ENCODE data around the gene BRAP. TPM values are rescaled to one million over a fixed set of nuclear protein-coding genes. Genes with fewer than 3 reads are reported as not detected.

Gene BRAP
- total and polyA plus RNA-seq, 2 experiments from 2014 or later: 14.7 to 18.7 TPM

GRCh38 chr12:111673503-111673902, 12.3 kb downstream of the BRAP start:
- 61 to 64% methylated on average over 3 of the region's 3 CpGs for WGBS, 2 experiments (ENCODE audit: low coverage in 1 of 2, low lambda C conversion rate in 2 of 2, missing lambda C conversion rate in 2 of 2)
- in situ Hi-C loops (cut with MboI): no loop called here
- H3F3A ChIP-seq (ENCODE audit: insufficient read depth): no peaks in the 10 kb centered on the region
- no peaks in the 10 kb centered on the region for H4K20me1 ChIP-seq (ENCODE audit: insufficient read depth)
- H3K4me3 ChIP-seq: no peak overlapping the region
- TF ChIP-seq EZH2phosphoT487 (IDR thresholded peaks at IDR 0.05; ENCODE audit: insufficient read depth, low read depth) (no peak), EZH2 (IDR thresholded peaks at IDR 0.05; ENCODE audit: insufficient read depth, poor library complexity, severe bottlenecking) (no peak)
- peaks cover 18% of the 10 kb centered on the region for H3K79me2 ChIP-seq (ENCODE audit: insufficient read depth)
- peak; percentile 56 for DNase-seq
- H3K4me1 ChIP-seq (ENCODE audit: insufficient read depth): no peaks in the 10 kb centered on the region
- H2AFZ ChIP-seq: no peak overlapping the region
- H3K9me3 ChIP-seq (ENCODE audit: low read depth): no peaks in the 10 kb centered on the region
- H3K9ac ChIP-seq: no peak overlapping the region
- no peaks in the 10 kb centered on the region for H3K27me3 ChIP-seq (replicated peaks; ENCODE audit: insufficient read depth)
- H3K4me2 ChIP-seq (ENCODE audit: unreplicated experiment): no peak overlapping the region
- H3K27ac ChIP-seq: no peak overlapping the region
- peaks cover 47% of the 10 kb centered on the region for H3K36me3 ChIP-seq (ENCODE audit: low read depth)
- H3K9me2 ChIP-seq (ENCODE audit: insufficient read depth): no peaks in the 10 kb centered on the region

GRCh38 chr12:111672822-111673381, 12.9 kb downstream of the BRAP start:
- WGBS, 2 experiments (ENCODE audit: low coverage in 1 of 2, low lambda C conversion rate in 2 of 2, missing lambda C conversion rate in 2 of 2): 91 to 93% methylated on average over 10 of the region's 10 CpGs
- no peak for TF ChIP-seq EZH2phosphoT487 (IDR thresholded peaks at IDR 0.05; ENCODE audit: insufficient read depth, low read depth)
- TF ChIP-seq EZH2 (IDR thresholded peaks at IDR 0.05; ENCODE audit: insufficient read depth, poor library complexity, severe bottlenecking): no peak
- no peak overlapping the region for H3K27ac ChIP-seq
- H3K9me2 ChIP-seq (ENCODE audit: insufficient read depth): no peaks in the 10 kb centered on the region
- no peak overlapping the region for H3K4me2 ChIP-seq (ENCODE audit: unreplicated experiment)
- no peak for DNase-seq
- no peak overlapping the region for H2AFZ ChIP-seq
- in situ Hi-C loops (cut with MboI): no loop called here
- no peaks in the 10 kb centered on the region for H3F3A ChIP-seq (ENCODE audit: insufficient read depth)
- H3K36me3 ChIP-seq (ENCODE audit: low read depth): peaks cover 47% of the 10 kb centered on the region
- no peaks in the 10 kb centered on the region for H3K4me1 ChIP-seq (ENCODE audit: insufficient read depth)
- H3K9ac ChIP-seq: no peak overlapping the region
- peaks cover 17% of the 10 kb centered on the region for H3K79me2 ChIP-seq (ENCODE audit: insufficient read depth)
- H3K27me3 ChIP-seq (replicated peaks; ENCODE audit: insufficient read depth): no peaks in the 10 kb centered on the region
- H4K20me1 ChIP-seq (ENCODE audit: insufficient read depth): no peaks in the 10 kb centered on the region
- H3K9me3 ChIP-seq (ENCODE audit: low read depth): no peaks in the 10 kb centered on the region
- H3K4me3 ChIP-seq: no peak overlapping the region

- in situ Hi-C loops (cut with MboI): no loop called here
- no peak for DNase-seq
Measured at GRCh38 chr12:111664961-111665865, 20.5 kb downstream of the BRAP start.

GRCh38 chr12:111664499-111664898, 21.3 kb downstream of the BRAP start:
- no peak overlapping the region for H3K4me2 ChIP-seq (ENCODE audit: unreplicated experiment)
- peaks cover 36% of the 10 kb centered on the region for H3K36me3 ChIP-seq (ENCODE audit: low read depth)
- no peaks in the 10 kb centered on the region for H3F3A ChIP-seq (ENCODE audit: insufficient read depth)
- H3K27ac ChIP-seq: no peak overlapping the region
- no peak for DNase-seq
- H3K79me2 ChIP-seq (ENCODE audit: insufficient read depth): no peaks in the 10 kb centered on the region
- H3K9me2 ChIP-seq (ENCODE audit: insufficient read depth): no peaks in the 10 kb centered on the region
- no peaks in the 10 kb centered on the region for H3K9me3 ChIP-seq (ENCODE audit: low read depth)
- in situ Hi-C loops (cut with MboI): no loop called here
- H3K4me1 ChIP-seq (ENCODE audit: insufficient read depth): no peaks in the 10 kb centered on the region
- H4K20me1 ChIP-seq (ENCODE audit: insufficient read depth): no peaks in the 10 kb centered on the region
- TF ChIP-seq EZH2phosphoT487 (IDR thresholded peaks at IDR 0.05; ENCODE audit: insufficient read depth, low read depth) (no peak), EZH2 (IDR thresholded peaks at IDR 0.05; ENCODE audit: insufficient read depth, poor library complexity, severe bottlenecking) (no peak)
- H3K27me3 ChIP-seq (replicated peaks; ENCODE audit: insufficient read depth): no peaks in the 10 kb centered on the region
- H3K9ac ChIP-seq: no peak overlapping the region
- WGBS, 2 experiments (ENCODE audit: low coverage in 1 of 2, low lambda C conversion rate in 2 of 2, missing lambda C conversion rate in 2 of 2): 81 to 82% methylated on average over 5 of the region's 5 CpGs
- H2AFZ ChIP-seq: no peak overlapping the region
- H3K4me3 ChIP-seq: no peak overlapping the region

More at GRCh38 chr12:111664961-111665865, 20.5 kb downstream of the BRAP start:
- H3K79me2 ChIP-seq (ENCODE audit: insufficient read depth): no peaks in the 10 kb centered on the region
- no peak overlapping the region for H2AFZ ChIP-seq
- H3K4me3 ChIP-seq: no peak overlapping the region
- H3K27me3 ChIP-seq (replicated peaks; ENCODE audit: insufficient read depth): no peaks in the 10 kb centered on the region
- H3K4me1 ChIP-seq (ENCODE audit: insufficient read depth): no peaks in the 10 kb centered on the region
- no peak overlapping the region for H3K27ac ChIP-seq
- no peak overlapping the region for H3K4me2 ChIP-seq (ENCODE audit: unreplicated experiment)
- H3K9ac ChIP-seq: no peak overlapping the region
- WGBS, 2 experiments (ENCODE audit: low coverage in 1 of 2, low lambda C conversion rate in 2 of 2, missing lambda C conversion rate in 2 of 2): 83% methylated on average over 11 of the region's 11 CpGs
- no peaks in the 10 kb centered on the region for H4K20me1 ChIP-seq (ENCODE audit: insufficient read depth)
- no peaks in the 10 kb centered on the region for H3K9me3 ChIP-seq (ENCODE audit: low read depth)
- H3K36me3 ChIP-seq (ENCODE audit: low read depth): peaks cover 36% of the 10 kb centered on the region
- no peak for TF ChIP-seq EZH2 (IDR thresholded peaks at IDR 0.05; ENCODE audit: insufficient read depth, poor library complexity, severe bottlenecking)
- TF ChIP-seq EZH2phosphoT487 (IDR thresholded peaks at IDR 0.05; ENCODE audit: insufficient read depth, low read depth): no peak
- no peaks in the 10 kb centered on the region for H3F3A ChIP-seq (ENCODE audit: insufficient read depth)
- no peaks in the 10 kb centered on the region for H3K9me2 ChIP-seq (ENCODE audit: insufficient read depth)

Measured in GM23248 (cell line).